ENCODE data around the gene PIGO.

- TF ChIP-seq CTCF (IDR thresholded peaks at IDR 0.05) (no peak), POLR2A (IDR thresholded peaks at IDR 0.05) (no peak), EP300 (IDR thresholded peaks at IDR 0.05) (no peak), POLR2AphosphoS5 (IDR thresholded peaks at IDR 0.05) (no peak)
These were observed 18.3 kb downstream of the PIGO start for GRCh38 chr9:35078066-35078465.
